ENCODE data around the gene STX3. TPM values are rescaled to one million over a fixed set of nuclear protein-coding genes. Genes with fewer than 3 reads are reported as not detected.
A peak's percentile ranks its signal among the peaks of the same experiment; 100 is the strongest.

Gene STX3
- total and polyA plus RNA-seq, 2 of the 13 experiments (the other 11 are each of a cell fraction or from before 2014, with no cell fraction given) = 16.5 to 24.0 TPM

DNA sequence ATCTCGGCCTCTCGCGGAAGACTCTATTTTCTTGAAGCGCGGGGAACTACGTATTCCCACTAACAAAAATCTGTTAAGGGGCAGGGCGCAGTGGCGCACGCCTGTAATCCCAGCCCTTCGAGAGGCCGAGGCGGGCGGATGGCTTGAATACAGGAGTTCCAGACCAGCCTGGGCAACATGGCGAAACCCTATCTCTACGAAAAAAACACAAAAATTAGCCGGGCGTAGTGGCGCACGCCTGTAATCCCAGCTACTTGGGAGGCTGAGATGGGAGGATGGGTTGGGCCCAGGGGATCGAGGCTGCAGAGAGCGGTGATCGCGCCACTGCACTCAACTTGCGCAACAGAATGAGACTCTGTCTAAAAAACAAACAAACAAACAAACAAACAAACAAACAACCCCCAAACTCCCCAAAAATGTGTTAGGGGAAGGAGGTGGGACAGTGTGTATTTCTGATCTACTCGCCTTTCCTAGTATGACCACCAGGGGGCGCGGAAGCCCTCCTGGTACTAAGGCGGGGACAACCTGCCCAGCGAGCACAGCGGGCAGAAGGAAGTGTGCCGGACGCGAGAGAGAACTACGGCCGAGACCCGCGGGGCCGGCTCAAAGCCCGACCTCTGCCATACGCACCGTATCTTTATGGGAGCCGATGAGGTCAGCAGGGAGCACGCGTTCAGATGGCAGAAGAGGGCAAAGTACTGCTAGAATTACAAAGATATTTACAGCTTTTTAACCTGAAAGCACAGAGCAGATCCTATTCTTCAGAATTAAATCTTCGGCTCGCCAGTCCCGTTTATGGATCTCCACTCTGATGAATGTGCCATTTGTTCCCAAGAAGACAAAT is 1.3 kb upstream of the STX3 start (continued):
- TF ChIP-seq PBX2 (CRISPR knock-in tag; IDR thresholded peaks at IDR 0.05) = no peak
- TF ChIP-seq, protein P1, sequence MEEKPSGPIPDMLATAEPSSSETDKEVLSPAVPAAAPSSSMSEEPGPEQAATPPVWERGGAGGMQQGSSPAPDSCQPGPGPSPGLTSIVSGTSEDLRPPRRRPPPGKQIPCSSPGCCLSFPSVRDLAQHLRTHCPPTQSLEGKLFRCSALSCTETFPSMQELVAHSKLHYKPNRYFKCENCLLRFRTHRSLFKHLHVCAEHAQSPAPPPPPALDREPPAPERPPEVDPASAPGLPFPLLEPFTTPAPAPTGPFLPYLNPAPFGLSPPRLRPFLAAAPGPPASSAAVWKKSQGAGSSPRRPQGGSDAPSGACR (CRISPR knock-in tag; IDR thresholded peaks at IDR 0.05) = peak; percentile 31; the same call in 1 of the 2 replicates
- no peak for TF ChIP-seq NR2F1 (CRISPR knock-in tag; IDR thresholded peaks at IDR 0.05)
- no peak for TF ChIP-seq ATF7 (IDR thresholded peaks at IDR 0.05)
- no peak for TF ChIP-seq ATF7 (CRISPR knock-in tag; IDR thresholded peaks at IDR 0.05)
- TF ChIP-seq ATF7-NPFF (CRISPR knock-in tag; IDR thresholded peaks at IDR 0.05; ENCODE audit: low read depth) = no peak
- TF ChIP-seq SUZ12 (IDR thresholded peaks at IDR 0.05; ENCODE audit: low read depth, low read length) = no peak
- TF ChIP-seq, protein P2, sequence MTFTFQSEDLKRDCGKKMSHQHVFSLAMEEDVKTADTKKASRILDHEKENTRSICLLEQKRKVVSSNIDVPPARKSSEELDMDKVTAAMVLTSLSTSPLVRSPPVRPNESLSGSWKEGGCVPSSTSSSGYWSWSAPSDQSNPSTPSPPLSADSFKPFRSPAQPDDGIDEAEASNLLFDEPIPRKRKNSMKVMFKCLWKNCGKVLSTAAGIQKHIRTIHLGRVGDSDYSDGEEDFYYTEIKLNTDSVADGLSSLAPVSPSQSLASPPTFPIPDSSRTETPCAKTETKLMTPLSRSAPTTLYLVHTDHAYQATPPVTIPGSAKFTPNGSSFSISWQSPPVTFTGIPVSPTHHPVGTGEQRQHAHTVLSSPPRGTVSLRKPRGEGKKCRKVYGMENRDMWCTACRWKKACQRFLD (CRISPR knock-in tag; IDR thresholded peaks at IDR 0.05; ENCODE audit: borderline replicate concordance) = no peak
- peak; percentile 26; the same call in 1 of the 2 replicates for TF ChIP-seq ZSCAN9 (CRISPR knock-in tag; IDR thresholded peaks at IDR 0.05; ENCODE audit: borderline replicate concordance)
- no peak for TF ChIP-seq FOXK2 (IDR thresholded peaks at IDR 0.05)
- peak; percentile 67 for TF ChIP-seq ZNF501 (CRISPR knock-in tag; IDR thresholded peaks at IDR 0.05)
- TF ChIP-seq ZSCAN20 (CRISPR knock-in tag; IDR thresholded peaks at IDR 0.05; ENCODE audit: borderline replicate concordance) = no peak; the same call in 1 of the 2 replicates
- TF ChIP-seq ZNF24 (IDR thresholded peaks at IDR 0.05) = no peak
- TF ChIP-seq ZNF782 (CRISPR knock-in tag; IDR thresholded peaks at IDR 0.05; ENCODE audit: borderline replicate concordance) = no peak
- TF ChIP-seq, protein P3, sequence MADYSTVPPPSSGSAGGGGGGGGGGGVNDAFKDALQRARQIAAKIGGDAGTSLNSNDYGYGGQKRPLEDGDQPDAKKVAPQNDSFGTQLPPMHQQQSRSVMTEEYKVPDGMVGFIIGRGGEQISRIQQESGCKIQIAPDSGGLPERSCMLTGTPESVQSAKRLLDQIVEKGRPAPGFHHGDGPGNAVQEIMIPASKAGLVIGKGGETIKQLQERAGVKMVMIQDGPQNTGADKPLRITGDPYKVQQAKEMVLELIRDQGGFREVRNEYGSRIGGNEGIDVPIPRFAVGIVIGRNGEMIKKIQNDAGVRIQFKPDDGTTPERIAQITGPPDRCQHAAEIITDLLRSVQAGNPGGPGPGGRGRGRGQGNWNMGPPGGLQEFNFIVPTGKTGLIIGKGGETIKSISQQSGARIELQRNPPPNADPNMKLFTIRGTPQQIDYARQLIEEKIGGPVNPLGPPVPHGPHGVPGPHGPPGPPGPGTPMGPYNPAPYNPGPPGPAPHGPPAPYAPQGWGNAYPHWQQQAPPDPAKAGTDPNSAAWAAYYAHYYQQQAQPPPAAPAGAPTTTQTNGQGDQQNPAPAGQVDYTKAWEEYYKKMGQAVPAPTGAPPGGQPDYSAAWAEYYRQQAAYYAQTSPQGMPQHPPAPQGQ (CRISPR knock-in tag; IDR thresholded peaks at IDR 0.05; ENCODE audit: borderline replicate concordance) = no peak
- TF ChIP-seq ZNF432 (CRISPR knock-in tag; IDR thresholded peaks at IDR 0.05; ENCODE audit: borderline replicate concordance) = no peak
- TF ChIP-seq, protein P4, sequence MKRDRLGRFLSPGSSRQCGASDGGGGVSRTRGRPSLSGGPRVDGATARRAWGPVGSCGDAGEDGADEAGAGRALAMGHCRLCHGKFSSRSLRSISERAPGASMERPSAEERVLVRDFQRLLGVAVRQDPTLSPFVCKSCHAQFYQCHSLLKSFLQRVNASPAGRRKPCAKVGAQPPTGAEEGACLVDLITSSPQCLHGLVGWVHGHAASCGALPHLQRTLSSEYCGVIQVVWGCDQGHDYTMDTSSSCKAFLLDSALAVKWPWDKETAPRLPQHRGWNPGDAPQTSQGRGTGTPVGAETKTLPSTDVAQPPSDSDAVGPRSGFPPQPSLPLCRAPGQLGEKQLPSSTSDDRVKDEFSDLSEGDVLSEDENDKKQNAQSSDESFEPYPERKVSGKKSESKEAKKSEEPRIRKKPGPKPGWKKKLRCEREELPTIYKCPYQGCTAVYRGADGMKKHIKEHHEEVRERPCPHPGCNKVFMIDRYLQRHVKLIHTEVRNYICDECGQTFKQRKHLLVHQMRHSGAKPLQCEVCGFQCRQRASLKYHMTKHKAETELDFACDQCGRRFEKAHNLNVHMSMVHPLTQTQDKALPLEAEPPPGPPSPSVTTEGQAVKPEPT (CRISPR knock-in tag; IDR thresholded peaks at IDR 0.05; ENCODE audit: low read depth) = no peak
- no peak for TF ChIP-seq ISX (CRISPR knock-in tag; conservative IDR thresholded peaks at IDR 0.05)
- TF ChIP-seq ZNF275 (CRISPR knock-in tag; IDR thresholded peaks at IDR 0.05; ENCODE audit: borderline replicate concordance) = 0 out of 2 replicates have a peak, but pooled peaks have one; percentile 43
